ENCODE results near the gene NTSR1. TPM values are rescaled to one million over a fixed set of nuclear protein-coding genes. Genes with fewer than 3 reads are reported as not detected.

The NTSR1 gene
- total RNA-seq, 1 donor from 2014 or later, result 0.23 TPM

DNA sequence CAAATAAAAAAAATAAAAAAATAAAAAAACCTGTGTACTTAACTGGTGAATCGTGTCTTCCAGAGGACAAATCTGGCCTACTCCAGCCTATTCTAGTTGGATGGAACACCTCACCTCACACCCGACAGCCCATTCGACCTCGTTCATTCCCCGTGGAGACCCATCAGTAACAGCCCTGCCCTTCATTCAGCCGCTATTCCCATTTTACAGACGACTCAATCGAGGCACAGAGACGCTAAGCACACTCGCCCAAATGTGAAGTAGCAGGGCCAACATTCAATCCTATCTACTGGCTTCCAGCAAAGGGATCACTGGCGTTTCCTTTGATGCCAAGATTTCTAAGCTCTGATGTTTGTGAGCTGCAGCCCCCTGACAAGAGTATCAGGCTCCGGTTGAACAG is 1.8 kb upstream of the NTSR1 start:
- DNase-seq (ENCODE audit: extremely low read depth, low read depth, low spot score), result no peak

DNA sequence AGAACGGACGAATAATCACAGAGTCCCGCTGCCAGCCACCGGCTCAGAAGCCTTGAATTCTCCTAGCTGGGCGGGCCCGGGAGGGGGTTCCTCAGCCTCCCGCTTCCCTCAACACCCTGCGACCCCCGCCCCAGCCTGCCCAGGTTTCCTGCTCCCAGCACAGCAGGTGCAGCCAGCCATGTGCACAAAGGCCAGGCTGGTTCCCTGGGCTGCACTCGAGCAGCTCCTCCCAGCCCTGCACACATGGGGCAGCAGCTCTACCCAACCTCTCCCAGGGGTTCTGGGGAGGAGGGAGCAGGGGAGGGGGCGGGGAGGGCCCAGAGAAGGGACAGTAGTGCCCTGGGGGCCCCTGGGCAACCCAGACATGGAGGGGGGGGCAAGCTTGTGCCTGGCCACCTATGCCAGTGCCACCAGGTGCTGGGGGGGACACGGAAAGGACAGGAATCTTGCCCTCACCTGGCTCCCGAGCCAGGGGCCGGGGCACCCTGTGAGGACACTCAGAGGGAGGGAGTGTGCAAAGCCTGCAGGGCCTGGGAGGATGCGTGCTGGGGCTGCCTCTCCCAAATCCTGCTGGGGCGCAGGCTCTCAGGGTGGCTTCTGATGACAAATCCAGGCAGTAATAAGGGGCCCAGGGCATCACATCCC is 1.2 kb upstream of the NTSR1 start:
- DNase-seq (ENCODE audit: extremely low read depth, low read depth, low spot score), result no peak

DNA sequence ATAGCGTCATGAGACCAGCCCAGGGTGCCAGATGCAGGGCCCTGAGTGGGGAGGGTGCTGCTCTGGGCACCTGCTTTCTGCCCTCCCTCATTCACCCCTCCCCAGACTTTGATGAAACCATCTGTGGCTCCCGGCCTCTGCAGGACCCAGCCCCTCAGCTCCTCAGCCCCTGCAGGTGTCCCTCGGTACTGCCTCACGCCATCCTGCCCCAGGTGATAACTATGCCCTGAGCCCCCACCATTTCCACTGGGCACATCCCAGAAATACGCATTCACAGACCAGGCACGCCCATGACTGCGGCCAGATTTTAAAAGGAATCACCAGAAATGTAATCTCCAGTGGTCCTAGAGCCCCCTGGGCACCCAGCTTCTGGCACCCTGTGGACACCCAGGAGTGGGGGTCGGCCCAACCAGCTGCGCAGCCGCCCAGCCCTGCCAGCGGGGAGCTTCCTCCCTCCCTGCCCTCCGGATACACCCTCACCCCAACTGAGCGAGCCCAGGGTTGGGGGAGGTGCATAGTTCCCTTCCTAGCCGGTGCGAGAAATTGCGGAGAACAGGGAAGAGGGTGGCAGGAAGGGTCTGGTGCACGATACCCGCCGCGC is 615 bp upstream of the NTSR1 start:
- DNase-seq (ENCODE audit: extremely low read depth, low read depth, low spot score), result no peak

DNA sequence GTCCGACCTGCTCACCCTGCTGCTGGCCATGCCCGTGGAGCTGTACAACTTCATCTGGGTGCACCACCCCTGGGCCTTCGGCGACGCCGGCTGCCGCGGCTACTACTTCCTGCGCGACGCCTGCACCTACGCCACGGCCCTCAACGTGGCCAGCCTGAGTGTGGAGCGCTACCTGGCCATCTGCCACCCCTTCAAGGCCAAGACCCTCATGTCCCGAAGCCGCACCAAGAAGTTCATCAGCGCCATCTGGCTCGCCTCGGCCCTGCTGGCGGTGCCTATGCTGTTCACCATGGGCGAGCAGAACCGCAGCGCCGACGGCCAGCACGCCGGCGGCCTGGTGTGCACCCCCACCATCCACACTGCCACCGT is 885 bp downstream of the NTSR1 start:
- no peak for DNase-seq (ENCODE audit: extremely low read depth, low read depth, low spot score)

DNA sequence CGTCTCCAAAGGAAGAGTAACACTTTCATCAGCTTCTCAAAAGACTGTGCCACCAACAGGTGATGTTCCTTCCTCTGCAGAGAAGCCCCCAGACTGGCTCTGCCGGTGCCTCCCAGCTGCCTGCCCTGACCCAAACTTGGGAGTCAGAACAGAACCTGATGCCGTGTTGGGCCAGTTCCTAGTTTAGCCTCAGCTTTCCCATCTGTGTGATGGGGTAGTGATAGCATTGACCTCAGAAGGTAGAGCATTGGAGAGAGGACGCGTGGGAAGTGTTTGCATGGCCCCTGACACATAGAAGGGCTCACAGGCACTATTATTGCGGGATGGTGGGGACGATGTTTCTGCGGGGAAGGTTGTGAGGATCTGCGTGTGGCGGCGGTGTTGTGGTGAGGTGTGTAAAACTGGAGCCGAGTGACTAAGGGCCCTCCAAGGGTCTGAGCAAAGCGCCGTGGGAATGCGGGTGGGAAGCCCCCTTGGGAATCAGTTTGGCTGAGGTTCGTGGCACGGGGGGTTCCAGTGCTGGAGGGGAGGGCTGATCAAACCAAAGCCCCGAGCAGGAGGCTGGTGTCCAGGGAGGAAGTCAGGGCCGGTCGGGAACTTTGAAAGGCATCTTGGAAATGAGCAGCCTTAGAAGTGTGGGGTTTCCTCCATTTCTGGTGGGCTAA is 1.7 kb downstream of the NTSR1 start:
- no peak for DNase-seq (ENCODE audit: extremely low read depth, low read depth, low spot score)

DNA sequence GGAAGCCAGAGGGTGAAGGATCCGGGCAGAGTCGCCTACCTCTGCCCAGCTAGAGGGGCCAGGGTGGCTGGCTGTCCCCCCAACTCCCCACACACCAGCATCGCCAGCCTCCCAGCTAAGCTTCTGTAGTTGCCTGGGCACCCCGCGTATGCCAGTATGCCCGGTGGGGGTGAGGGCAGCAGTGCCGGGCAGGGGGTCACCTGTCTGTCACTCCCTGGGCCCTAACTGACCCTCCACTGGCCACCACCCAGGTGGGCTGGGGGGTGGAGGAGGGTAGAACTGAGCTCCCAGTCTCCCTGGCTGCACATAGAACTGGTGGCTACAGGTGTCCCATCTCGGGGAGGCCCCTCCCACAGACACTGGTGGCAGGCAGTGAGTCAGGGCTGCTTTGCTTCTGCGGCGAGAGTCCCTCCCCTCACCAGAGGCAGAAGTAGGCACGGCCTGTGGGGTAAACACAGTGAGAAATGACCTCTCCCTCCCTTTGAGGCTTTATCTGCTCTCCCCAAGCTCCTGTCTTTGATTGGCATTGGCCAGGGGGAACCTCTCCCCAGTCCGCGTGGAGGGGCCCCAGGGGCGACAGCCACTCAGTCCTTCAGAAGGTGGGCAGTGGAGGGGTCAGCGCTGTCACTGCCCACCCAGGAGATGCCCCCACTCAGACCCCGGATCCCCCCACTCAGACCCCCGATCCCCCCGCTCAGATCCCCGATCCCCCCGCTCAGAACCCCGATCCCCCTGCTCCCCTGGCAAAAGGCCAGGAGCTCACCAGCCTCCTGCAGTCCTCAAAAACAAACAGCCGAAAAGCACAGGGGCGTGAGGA is 2.5 kb downstream of the NTSR1 start:
- no peak for DNase-seq (ENCODE audit: extremely low read depth, low read depth, low spot score)

DNA sequence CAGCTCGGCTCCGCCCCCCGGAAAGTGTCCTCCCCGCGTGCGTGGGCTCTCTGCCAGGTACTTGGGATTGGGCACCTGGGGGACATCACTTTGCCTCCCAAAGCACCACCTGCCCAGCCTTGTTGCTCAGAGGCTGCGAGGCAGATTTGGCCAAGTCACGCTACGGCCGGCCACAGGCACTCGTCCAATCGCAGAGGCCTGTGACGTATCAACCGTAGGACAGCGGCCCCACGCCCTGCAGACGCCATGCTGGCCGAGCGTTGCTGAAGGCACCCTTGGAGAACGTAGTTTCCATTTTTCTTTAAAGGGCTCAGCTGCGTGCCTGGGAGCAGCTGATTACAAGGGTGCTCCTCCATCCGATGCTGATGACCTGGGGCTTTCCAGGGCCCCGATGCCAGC is 3.1 kb downstream of the NTSR1 start:
- DNase-seq (ENCODE audit: extremely low read depth, low read depth, low spot score), result no peak

DNA sequence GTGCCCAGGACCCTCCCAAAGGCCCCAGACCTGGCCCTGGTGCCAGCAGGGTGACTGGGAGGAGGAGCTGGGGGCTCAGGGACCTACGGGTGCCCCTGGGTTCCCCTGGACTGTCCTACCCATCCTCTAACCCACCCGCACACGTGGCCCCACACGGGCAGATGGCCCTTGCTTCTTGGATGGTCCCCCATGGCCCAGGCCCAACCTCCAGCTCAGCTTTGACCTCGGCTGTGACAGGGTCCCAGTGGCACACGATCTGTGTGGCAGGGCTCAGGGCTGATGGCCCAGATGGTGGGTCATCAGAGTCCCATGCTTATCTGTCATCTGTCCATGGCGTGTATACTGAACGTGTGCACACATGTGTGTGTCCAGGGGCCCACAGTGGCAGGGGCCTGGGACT is 4.0 kb downstream of the NTSR1 start:
- no peak for DNase-seq (ENCODE audit: extremely low read depth, low read depth, low spot score)

DNA sequence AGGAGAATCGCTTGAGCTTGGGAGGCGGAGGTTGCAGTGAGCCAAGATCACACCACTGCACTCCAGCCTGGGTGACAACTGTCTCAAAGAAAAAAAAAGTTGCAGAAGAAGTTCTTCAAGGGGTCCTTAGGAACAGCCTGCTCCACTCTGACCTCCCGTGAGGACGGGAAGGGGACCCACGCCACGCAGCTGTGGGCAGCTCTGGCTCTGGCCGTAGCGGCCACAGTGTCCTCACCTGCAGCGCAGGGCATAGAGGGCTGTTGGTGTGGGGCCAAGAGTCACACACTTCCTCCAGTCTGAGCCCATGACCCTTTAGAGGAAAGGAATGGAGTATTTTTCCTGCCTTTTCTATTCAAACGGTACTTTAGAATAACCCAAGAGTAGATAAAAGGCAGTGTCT is 5.4 kb downstream of the NTSR1 start:
- no peak for DNase-seq (ENCODE audit: extremely low read depth, low read depth, low spot score)

DNA sequence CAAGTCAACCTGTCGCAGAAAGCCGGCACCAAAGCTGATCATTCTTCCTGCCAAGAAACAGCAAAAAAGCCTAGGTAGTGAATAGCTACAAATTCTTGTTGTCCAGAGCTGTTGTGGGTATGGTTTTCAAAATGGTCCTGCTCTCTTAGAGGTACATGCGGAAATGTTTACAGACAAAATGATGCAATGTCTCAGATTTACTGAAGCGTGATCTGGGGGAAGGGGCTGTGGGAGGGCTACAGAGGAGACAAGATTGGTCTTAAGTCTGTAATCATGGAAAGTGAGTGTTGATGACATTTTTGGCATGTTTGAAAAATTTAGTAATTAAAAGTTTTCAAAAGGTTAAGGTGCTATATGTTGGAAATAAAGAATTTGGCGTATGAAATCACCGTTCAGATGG is 6.2 kb downstream of the NTSR1 start:
- DNase-seq (ENCODE audit: extremely low read depth, low read depth, low spot score), result no peak

DNA sequence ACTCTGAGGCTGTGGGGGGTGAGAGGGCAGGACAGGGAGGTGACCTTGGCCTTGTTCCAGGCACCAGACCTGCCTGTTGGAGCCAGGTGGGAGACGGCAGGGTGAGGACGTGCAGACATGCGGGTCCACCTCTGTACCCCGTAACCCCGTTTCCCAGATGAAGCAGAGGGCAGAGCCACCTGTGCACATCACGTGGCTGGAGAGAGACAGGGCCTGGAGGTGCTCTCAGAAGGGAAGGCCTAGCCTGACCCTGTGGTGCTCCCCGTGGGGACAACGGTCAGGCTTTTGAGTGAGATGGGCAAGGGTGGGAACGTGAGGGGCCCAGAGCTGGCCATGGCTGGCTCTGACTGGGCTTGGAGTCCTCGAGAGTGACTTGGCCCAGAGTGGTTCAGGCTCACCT is 6.6 kb downstream of the NTSR1 start:
- no peak for DNase-seq (ENCODE audit: extremely low read depth, low read depth, low spot score)

DNA sequence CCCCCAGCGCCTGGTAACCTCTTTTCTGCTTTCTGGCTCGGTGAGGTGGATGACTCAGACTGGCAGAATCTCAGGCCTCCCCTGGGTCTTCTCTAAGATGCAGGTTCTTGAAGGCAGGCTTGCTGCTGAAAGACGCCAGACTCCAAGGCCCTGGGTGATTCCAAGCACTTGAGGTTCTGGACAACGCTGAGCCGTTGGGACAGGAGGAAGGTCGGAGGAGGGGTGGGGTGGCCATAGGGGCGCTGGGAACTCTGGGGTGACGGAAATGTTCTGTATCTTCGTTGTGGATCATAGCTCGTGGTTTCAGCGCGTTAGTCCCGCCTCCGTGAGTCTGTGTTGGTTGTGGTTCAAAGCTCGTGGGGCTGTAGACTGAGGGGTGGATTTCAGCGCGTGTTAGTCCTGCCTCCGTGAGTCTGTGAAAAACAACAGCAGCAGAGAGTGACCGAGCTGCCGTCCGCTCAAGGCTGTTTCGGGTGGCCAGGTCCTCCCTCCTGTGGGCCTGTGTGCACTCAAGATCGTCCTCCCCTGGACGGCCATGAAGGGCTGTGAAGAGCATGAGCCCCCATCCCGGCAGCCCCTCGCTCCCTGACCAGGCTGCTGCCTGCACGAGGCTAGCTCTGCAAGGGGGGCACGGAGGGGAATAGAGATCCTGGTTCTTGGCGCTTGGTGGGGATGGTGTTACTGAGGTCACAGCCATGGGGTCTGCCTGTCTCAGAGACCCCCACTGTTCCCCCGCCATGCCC is 7.7 kb downstream of the NTSR1 start:
- no peak for DNase-seq (ENCODE audit: extremely low read depth, low read depth, low spot score)

DNA sequence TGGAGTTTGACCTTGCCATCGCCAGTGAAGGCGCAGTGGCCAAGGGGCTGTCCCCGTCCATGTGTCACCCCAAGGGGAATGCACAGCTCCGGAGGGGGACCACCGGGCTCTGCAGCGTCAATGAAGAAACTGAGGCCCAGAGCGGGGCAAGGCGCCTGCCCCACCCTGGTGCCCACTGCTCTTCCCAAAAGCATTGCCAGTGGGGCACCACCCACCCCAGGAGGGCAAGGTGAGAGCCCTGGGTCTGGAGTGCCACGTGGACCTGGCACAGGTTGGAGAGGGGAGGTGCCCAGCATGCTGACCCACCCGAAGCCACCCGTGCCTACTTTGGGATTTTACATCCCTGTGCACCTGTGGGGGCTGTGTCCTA is 8.3 kb downstream of the NTSR1 start:
- DNase-seq (ENCODE audit: extremely low read depth, low read depth, low spot score), result no peak

DNA sequence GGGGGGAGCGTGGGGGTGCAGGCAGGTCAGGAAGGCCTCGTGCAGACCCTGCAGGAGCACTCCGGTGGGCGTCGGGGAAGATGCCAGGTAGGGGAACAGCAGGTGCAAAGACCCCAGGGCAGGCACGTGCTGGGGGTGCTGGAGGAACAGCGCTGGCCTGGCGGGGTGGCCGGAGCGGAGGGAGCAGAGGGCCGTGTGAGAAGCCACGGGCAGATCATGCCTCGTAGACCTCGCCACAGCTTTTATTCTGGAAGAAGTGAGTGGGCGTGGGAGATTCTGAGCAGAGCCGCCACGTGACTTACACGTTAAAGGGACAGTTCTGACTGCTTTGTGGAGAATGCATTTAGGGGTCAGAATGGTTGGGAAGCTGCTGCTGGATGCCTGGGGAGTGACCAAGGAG is 9.3 kb downstream of the NTSR1 start:
- DNase-seq (ENCODE audit: extremely low read depth, low read depth, low spot score), result no peak

DNA sequence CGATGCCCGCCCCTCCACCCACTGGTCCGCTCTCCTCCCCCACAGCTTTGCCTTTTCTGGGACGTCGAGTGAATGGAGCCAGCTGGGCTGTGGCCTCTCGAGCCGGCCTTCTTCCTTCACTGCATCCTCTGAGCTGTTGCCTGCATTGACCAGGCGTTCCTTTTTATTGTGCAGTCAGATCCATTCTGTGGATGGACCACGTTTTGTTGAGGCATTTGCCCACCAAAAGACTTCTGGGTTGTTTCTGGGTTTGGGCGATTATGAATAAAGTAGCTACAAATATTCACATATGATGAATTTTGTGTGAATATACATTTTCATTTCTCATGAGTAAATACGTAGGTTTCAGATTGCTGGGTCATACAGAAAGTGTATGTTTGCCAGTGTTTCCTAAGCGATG is 9.9 kb downstream of the NTSR1 start:
- no peak for DNase-seq (ENCODE audit: extremely low read depth, low read depth, low spot score)

DNA sequence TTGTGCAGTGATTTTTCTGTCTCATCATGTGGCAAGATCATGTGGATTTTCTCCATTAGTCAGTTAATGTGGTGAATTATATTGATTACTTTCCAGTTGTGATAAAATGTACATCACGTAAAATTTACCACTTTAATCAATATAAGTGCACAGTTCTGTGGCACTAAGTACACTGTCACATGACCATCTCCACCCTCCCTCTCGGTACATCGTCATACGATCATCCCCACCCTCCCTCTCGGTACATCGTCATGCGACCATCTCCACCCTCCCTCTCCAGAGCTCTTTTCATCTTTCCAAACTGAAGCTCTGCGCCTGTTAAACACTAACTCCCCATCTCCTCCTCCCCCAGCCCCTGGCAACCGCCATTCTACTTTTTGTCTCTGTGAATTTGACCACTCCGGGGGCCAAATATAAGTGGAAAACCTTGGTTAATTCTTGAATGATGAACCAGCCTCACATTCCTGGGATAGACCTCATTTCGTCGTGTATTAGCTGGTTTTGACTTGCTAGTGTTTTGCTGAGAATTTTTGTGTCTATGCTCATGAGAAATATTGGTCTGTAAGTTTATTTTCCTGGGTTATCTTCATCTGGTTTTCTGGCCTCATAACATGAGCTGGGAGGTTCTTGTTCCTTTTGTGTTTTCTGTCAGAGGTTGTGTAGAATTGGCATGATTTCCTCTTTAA is 10.8 kb downstream of the NTSR1 start:
- DNase-seq (ENCODE audit: extremely low read depth, low read depth, low spot score), result no peak

DNA sequence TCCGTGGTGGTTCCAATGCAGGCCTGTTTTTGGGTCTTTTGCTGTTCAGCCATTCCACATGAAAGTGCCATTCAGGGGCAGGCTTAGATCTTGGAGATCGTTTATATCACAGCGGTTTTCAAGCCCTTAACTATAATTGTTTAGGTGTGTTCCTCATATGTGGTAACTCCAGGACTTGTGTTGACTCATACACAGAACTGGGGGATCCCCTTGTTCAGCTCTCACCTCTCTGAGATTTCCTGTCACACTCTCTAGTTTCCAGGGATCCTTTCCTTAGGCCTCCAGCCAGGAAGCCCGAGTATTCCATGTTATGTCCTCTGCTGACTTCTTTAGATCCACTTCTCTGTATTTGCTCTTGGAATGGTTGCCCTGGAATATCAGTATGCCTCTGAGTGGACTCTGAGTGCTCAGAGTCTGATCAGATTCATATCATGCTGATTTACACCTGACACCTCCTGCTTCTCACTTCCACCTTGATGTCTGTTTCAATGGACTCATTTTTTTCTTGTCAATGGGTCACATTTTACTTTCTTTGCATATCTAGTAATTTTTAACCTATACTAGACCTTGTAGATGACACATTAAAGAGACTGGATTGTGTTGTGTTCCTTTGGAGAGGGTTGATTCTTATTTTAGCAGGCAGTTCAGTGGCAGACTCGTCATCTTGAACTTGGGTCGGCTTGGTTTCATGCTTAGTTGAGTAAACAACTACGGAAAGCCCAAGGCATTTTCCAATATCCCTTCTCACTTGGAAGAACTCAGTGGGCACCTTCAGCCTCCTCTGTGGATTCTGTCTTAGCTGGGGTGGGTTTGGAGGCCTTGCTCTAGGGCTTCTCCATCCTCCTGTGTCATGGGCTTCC is 13.1 kb downstream of the NTSR1 start:
- DNase-seq (ENCODE audit: extremely low read depth, low read depth, low spot score), result no peak

DNA sequence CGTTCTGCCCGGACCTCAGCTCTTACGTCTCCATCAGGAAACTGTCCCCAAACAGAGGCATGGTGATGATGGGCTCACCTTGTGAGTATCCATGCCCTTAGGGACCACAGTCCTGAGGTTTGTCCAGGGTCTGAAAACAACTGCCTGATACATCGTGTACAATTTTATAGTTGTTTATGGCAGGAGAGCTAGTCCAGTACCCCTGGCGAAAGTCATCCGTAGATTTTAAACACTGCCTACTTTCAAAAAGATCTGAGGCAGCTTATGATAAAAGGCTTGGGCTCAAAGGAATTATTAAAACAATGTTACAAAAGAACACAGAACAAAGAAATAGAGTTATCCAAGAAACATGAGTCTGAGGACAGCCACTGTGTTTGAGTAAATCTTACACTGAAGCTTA is 14.0 kb downstream of the NTSR1 start:
- no peak for DNase-seq (ENCODE audit: extremely low read depth, low read depth, low spot score)

DNA sequence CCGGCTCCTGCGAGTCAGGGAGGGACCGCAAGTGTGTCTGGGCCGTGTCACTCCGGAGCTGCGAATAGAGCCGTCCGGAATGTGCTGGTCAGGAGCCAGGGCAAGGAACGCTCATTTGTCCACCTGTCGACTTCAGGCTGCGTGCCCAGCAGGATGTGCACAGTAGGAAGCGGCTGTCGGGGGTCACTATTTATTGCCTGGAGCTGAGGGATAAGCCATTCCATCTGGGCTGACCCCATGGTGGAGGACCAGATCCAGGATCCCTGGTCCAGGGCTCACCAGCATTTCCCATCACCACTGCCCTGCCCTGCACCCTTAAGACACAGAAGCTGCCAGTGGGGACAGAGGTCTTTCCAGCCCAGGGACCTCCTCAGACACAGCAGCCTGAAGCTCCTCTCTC is 14.7 kb downstream of the NTSR1 start:
- no peak for DNase-seq (ENCODE audit: extremely low read depth, low read depth, low spot score)
